Measurements from ENCODE around the gene XK.

DNA sequence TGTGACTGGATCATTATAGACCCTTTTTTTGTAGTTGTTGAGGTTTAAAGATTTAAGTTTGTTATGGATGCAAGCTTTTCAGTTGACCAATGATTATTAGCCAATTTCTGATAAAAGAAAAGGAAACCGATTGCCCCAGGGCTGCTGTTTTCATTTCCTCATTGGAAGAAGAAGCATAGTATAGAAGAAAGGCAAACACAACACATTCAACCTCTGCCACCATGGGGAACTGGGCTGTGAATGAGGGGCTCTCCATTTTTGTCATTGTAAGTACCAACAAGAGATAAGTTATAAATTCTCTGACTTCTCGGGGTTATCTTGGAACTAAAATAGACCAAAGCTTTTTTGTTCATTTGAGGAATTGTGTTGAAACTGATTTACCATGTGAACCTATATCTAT is 94.3 kb downstream of the XK start, which contains the start of gene CYBB:
- no peak for TF ChIP-seq POLR2A (IDR thresholded peaks at IDR 0.05)
- TF ChIP-seq, protein P1, sequence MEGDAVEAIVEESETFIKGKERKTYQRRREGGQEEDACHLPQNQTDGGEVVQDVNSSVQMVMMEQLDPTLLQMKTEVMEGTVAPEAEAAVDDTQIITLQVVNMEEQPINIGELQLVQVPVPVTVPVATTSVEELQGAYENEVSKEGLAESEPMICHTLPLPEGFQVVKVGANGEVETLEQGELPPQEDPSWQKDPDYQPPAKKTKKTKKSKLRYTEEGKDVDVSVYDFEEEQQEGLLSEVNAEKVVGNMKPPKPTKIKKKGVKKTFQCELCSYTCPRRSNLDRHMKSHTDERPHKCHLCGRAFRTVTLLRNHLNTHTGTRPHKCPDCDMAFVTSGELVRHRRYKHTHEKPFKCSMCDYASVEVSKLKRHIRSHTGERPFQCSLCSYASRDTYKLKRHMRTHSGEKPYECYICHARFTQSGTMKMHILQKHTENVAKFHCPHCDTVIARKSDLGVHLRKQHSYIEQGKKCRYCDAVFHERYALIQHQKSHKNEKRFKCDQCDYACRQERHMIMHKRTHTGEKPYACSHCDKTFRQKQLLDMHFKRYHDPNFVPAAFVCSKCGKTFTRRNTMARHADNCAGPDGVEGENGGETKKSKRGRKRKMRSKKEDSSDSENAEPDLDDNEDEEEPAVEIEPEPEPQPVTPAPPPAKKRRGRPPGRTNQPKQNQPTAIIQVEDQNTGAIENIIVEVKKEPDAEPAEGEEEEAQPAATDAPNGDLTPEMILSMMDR (IDR thresholded peaks at IDR 0.05 in 4 of 5, conservative IDR thresholded peaks at IDR 0.05 in 1 of 5), result no peak

Measured in gastrocnemius medialis (tissue), 4 donors.